ENCODE results near the gene PUS3. TPM values are rescaled to one million over a fixed set of nuclear protein-coding genes. Genes with fewer than 3 reads are reported as not detected.

The PUS3 gene
- total RNA-seq, 2 experiments from 2014 or later, result 14.9 to 18.5 TPM

- Mint-ChIP-seq H3K27me3 (ENCODE audit: low read depth) (no peaks in the 10 kb centered on the region), H3K36me3 (ENCODE audit: low read depth) (no peaks in the 10 kb centered on the region), H3K4me3 (no peak overlapping the region), H3K4me1 (ENCODE audit: low read depth) (peaks cover 6% of the 10 kb centered on the region), H3K9me3 (no peaks in the 10 kb centered on the region), H3K27ac (no peak overlapping the region)
- intact Hi-C loops (cut with micrococcal nuclease), result no loop called here
- CTCF ChIA-PET, result interaction anchor here (0.6 to 1.2 kb wide), 2 partner anchors 73 to 248 kb away, joined by 4 to 6 read pairs; no protein-coding TSS in a partner anchor
- DNase-seq, result no peak
These were observed 42.2 kb upstream of the PUS3 start for GRCh38 chr11:125945011-125945796.

GRCh38 chr11:125944350-125945010, 41.5 kb upstream of the PUS3 start:
- Mint-ChIP-seq H3K4me1 (ENCODE audit: low read depth) (peaks cover 6% of the 10 kb centered on the region), H3K9me3 (no peaks in the 10 kb centered on the region), H3K27ac (no peak overlapping the region), H3K36me3 (ENCODE audit: low read depth) (no peaks in the 10 kb centered on the region), H3K27me3 (ENCODE audit: low read depth) (no peaks in the 10 kb centered on the region), H3K4me3 (no peak overlapping the region)
- DNase-seq, result no peak
- CTCF ChIA-PET, result interaction anchor here (1.2 to 2.8 kb wide), 3 partner anchors 12 to 249 kb away, joined by 3 to 6 read pairs (median 6); no protein-coding TSS in a partner anchor
- intact Hi-C loops (cut with micrococcal nuclease), result loop anchor here (5.0 kb wide), 1 partner anchor 118 kb away; the partner anchor contains the start of gene CDON

DNA sequence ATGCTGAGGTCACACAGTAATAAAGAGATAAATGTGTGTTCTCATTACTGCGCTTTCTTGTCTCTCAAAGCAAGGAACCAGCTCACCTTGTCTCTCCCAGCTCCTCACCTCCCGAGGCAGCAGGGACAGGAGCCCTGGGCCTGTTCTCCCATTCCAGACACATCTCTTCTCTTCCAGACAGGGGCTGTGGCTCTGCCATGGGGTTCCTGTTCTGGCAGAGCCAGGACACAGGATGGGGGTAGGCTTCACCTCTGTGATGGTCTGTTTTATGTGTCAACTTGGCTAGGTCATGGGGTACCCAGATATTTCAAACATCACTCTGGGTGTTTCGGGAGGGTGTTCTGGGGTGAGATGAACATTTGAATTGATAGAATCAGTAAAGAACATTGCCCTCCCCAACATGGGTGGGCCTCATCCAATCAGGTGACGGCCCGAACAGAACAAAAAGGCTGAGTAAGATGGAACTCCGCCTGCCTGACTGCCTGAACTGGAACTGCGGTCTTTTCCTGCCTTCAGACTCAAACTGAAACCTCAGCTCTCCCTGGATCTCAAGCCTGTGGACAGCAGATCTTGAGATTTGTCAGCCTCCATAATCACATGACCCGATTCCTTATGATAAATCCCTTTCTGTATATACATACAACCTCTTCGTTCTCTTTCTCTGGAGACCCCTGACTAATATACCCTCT, 40.8 kb upstream of the PUS3 start:
- H3K9me3 Mint-ChIP-seq, result no peaks in the 10 kb centered on the region
- DNase-seq, result no peak
- H3K4me3 Mint-ChIP-seq, result no peak overlapping the region
- peaks cover 9% of the 10 kb centered on the region for H3K4me1 Mint-ChIP-seq (ENCODE audit: low read depth)
- H3K27ac Mint-ChIP-seq, result no peak overlapping the region
- H3K27me3 Mint-ChIP-seq (ENCODE audit: low read depth), result no peaks in the 10 kb centered on the region
- no peaks in the 10 kb centered on the region for H3K36me3 Mint-ChIP-seq (ENCODE audit: low read depth)
- intact Hi-C loops (cut with micrococcal nuclease), result loop anchor here (5.0 kb wide), 1 partner anchor 118 kb away; the partner anchor contains the start of gene CDON
- CTCF ChIA-PET, result interaction anchor here (1.3 to 2.8 kb wide), 6 partner anchors 13 to 250 kb away, joined by 3 to 24 read pairs (median 6); no protein-coding TSS in a partner anchor

GRCh38 chr11:125942771-125943428, 39.9 kb upstream of the PUS3 start:
- Mint-ChIP-seq H3K4me1 (ENCODE audit: low read depth) (peaks cover 15% of the 10 kb centered on the region), H3K27me3 (ENCODE audit: low read depth) (no peaks in the 10 kb centered on the region), H3K4me3 (no peak overlapping the region), H3K36me3 (ENCODE audit: low read depth) (no peaks in the 10 kb centered on the region), H3K27ac (no peak overlapping the region), H3K9me3 (no peaks in the 10 kb centered on the region)
- CTCF ChIA-PET, result interaction anchor here (1.2 to 2.8 kb wide), 11 partner anchors 9 to 251 kb away, joined by 3 to 24 read pairs (median 5); no protein-coding TSS in a partner anchor
- no peak for DNase-seq
- intact Hi-C loops (cut with micrococcal nuclease), result loop anchor here (1.0 to 5.0 kb wide), 4 partner anchors 20 to 251 kb away; partner anchors contain the start of gene CDON

- Mint-ChIP-seq H3K4me1 (ENCODE audit: low read depth) (peaks cover 15% of the 10 kb centered on the region), H3K9me3 (no peaks in the 10 kb centered on the region), H3K27ac (no peak overlapping the region), H3K27me3 (ENCODE audit: low read depth) (no peaks in the 10 kb centered on the region), H3K36me3 (ENCODE audit: low read depth) (no peaks in the 10 kb centered on the region), H3K4me3 (no peak overlapping the region)
- CTCF ChIA-PET, result interaction anchor here (0.6 to 2.8 kb wide), 12 partner anchors 10 to 257 kb away, joined by 3 to 24 read pairs (median 4); no protein-coding TSS in a partner anchor
- intact Hi-C loops (cut with micrococcal nuclease), result loop anchor here (1.0 to 5.0 kb wide), 4 partner anchors 19 to 252 kb away; partner anchors contain the start of gene CDON
- DNase-seq, result peak; percentile 79
These were observed 38.9 kb upstream of the PUS3 start for GRCh38 chr11:125941619-125942611.

- Mint-ChIP-seq H3K9me3 (no peaks in the 10 kb centered on the region), H3K36me3 (ENCODE audit: low read depth) (no peaks in the 10 kb centered on the region), H3K27me3 (ENCODE audit: low read depth) (no peaks in the 10 kb centered on the region), H3K27ac (no peak overlapping the region), H3K4me1 (ENCODE audit: low read depth) (peaks cover 15% of the 10 kb centered on the region), H3K4me3 (no peak overlapping the region)
- CTCF ChIA-PET, result interaction anchor here (1.2 to 2.7 kb wide), 6 partner anchors 9 to 257 kb away, joined by 3 to 24 read pairs (median 8); no protein-coding TSS in a partner anchor
- no peak for DNase-seq
- intact Hi-C loops (cut with micrococcal nuclease), result loop anchor here (5.0 kb wide), 1 partner anchor 121 kb away; the partner anchor contains the start of gene CDON
These were observed 38.2 kb upstream of the PUS3 start for GRCh38 chr11:125941267-125941618.

- H3K9me3 Mint-ChIP-seq, result no peaks in the 10 kb centered on the region
- H3K4me1 Mint-ChIP-seq (ENCODE audit: low read depth), result peaks cover 15% of the 10 kb centered on the region
- no peak overlapping the region for H3K27ac Mint-ChIP-seq
- H3K36me3 Mint-ChIP-seq (ENCODE audit: low read depth), result no peaks in the 10 kb centered on the region
- H3K27me3 Mint-ChIP-seq (ENCODE audit: low read depth), result no peaks in the 10 kb centered on the region
- no peak overlapping the region for H3K4me3 Mint-ChIP-seq
- CTCF ChIA-PET, result interaction anchor here (0.6 to 1.5 kb wide), 7 partner anchors 23 to 516 kb away, joined by 3 to 12 read pairs (median 4); no protein-coding TSS in a partner anchor
- intact Hi-C loops (cut with micrococcal nuclease), result loop anchor here (5.0 kb wide), 1 partner anchor 122 kb away; the partner anchor contains the start of gene CDON
- DNase-seq, result no peak
These were observed 37.1 kb upstream of the PUS3 start for GRCh38 chr11:125940145-125940544.

DNA sequence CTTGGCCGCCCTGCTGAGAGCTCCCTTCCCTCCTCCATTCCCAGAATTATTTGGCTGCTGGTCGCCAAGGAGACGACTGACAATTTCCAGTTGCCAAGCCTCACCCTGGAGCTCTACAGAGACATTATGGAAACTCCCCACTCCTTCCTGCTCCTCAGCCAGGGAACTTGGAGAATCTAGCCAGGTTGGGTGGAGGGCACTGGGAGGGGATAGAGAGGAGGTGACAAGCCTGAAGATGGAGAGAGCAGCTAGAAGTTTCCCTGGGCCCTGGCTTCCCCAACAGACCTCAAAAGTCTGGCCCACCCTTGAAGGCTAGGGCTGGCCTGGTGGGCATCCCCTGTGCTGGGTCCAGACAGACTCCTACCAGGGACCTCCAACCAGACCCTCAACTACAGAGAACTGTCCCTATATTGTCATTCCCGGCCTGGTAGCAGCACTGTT, 36.1 kb upstream of the PUS3 start:
- no peak for DNase-seq
- H3K9me3 Mint-ChIP-seq, result no peaks in the 10 kb centered on the region
- intact Hi-C loops (cut with micrococcal nuclease), result no loop called here
- no peak overlapping the region for H3K4me3 Mint-ChIP-seq
- H3K4me1 Mint-ChIP-seq (ENCODE audit: low read depth), result peaks cover 15% of the 10 kb centered on the region
- H3K36me3 Mint-ChIP-seq (ENCODE audit: low read depth), result no peaks in the 10 kb centered on the region
- H3K27ac Mint-ChIP-seq, result no peak overlapping the region
- CTCF ChIA-PET, result interaction anchor here (0.9 to 1.5 kb wide), 4 partner anchors 17 to 225 kb away, joined by 3 read pairs; no protein-coding TSS in a partner anchor
- no peaks in the 10 kb centered on the region for H3K27me3 Mint-ChIP-seq (ENCODE audit: low read depth)

GRCh38 chr11:125938418-125938817, 35.4 kb upstream of the PUS3 start:
- CTCF ChIA-PET, result interaction anchor here (0.5 to 1.5 kb wide), 4 partner anchors 15 to 23 kb away, joined by 3 read pairs; no protein-coding TSS in a partner anchor
- H3K27ac Mint-ChIP-seq, result no peak overlapping the region
- DNase-seq, result no peak

GRCh38 chr11:125935618-125936199, 32.7 kb upstream of the PUS3 start:
- CTCF ChIA-PET, result interaction anchor here (0.6 kb wide), 2 partner anchors 14 to 1059 kb away, joined by 3 read pairs; no protein-coding TSS in a partner anchor
- H3K4me3 Mint-ChIP-seq, result no peak overlapping the region

More at GRCh38 chr11:125938418-125938817, 35.4 kb upstream of the PUS3 start:
- Mint-ChIP-seq H3K4me3 (no peak overlapping the region), H3K4me1 (ENCODE audit: low read depth) (peaks cover 15% of the 10 kb centered on the region), H3K9me3 (no peaks in the 10 kb centered on the region), H3K36me3 (ENCODE audit: low read depth) (no peaks in the 10 kb centered on the region), H3K27me3 (ENCODE audit: low read depth) (no peaks in the 10 kb centered on the region)
- intact Hi-C loops (cut with micrococcal nuclease), result no loop called here

More at GRCh38 chr11:125935618-125936199, 32.7 kb upstream of the PUS3 start:
- intact Hi-C loops (cut with micrococcal nuclease), result no loop called here
- Mint-ChIP-seq H3K9me3 (no peaks in the 10 kb centered on the region), H3K4me1 (ENCODE audit: low read depth) (peaks cover 8% of the 10 kb centered on the region), H3K27ac (no peak overlapping the region), H3K36me3 (ENCODE audit: low read depth) (no peaks in the 10 kb centered on the region), H3K27me3 (ENCODE audit: low read depth) (no peaks in the 10 kb centered on the region)
- no peak for DNase-seq
